Erythroblast (primary cell): ENCODE data around the gene STIM2.

ENCODE experiments used
- GATA1 ChIP-seq: IDR thresholded peaks from 2 replicates; pipeline ENCODE4 v1.6.1; 2011; ENCODE audit warnings: low read depth, mild to moderate bottlenecking, control low read depth, low read length, moderate library complexity
- POLR2A ChIP-seq: IDR thresholded peaks from 2 replicates; pipeline ENCODE4 v1.6.1; 2011; ENCODE audit warnings: mild to moderate bottlenecking, low read length

DNA sequence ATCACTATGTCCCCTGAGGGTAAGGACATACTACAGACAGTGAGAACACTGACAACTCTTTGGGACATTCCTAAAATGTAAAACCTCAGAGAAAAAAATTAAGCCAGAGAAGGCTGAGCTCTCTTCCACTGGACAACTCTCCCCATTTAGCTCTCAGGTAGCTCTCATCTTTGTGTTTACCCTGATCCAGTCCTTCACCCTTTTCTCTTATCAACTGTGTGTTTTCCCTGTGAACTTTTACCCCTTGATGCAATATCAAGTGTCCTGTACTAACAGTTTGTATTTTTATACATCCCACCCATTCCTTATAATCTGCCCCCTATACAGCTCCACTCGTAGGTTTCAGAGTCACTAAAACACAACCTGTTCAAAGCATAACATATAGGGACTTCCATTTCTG, 182.6 kb downstream of the STIM2 start:
- TF ChIP-seq POLR2A (no peak), GATA1 (no peak)
